Stimulated activated CD4-positive, alpha-beta T cell treated with anti-CD3 and anti-CD28 coated beads, TNF-alpha, amount 100 ng/mL, for 4 hours (primary cell): ENCODE results near the gene BYSL.
A peak's percentile ranks its signal among the peaks of the same experiment; 100 is the strongest.
"Not testable (repeated sequence)": the region's sequence is repeated elsewhere in the genome, so short reads cannot be mapped to it uniquely, and the experiment has no call there.

Experiments
- DNase-seq, 3 experiments: peaks; one replicate each; pipeline ENCODE4 v3.0.0-alpha.2; 2020; ENCODE audit warnings: low read depth in 3 of 3

Gene BYSL

GRCh38 chr6:41942067-41942851 is 21.0 kb downstream of the BYSL start:
- no peak for DNase-seq

GRCh38 chr6:41942882-41943281 is 21.6 kb downstream of the BYSL start:
- DNase-seq = not testable (repeated sequence)

- DNase-seq = no peak
Observed at GRCh38 chr6:41943456-41943855, 22.2 kb downstream of the BYSL start.

DNA sequence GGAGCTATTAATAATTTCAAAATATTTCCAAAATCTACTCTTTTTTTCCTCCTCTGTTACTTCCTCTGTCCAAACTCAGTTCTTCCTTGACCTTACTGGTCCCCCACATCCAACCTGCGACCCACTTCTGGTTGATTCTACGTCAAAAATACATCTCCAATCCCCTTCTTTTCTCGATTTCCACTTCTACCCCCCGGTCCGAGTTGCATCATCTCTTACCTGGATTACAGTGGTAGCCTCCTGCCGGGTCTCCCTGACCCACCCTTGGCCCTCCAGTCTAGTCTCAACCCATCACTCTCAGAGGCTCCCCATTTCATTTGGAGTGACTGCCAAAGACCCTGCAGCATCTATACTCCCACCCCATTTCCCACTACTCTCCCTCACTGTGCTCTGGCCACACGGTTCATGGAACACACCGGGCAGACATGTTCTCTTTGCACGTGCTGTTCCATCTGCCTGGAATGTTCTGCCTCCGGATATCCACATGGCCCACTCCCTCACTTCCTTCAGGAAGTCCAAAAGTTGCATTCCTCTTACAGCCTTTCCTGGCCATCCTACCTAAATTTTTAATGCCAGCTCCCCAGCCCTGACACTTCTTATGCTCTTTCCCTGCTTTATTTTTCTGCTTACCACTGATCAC is 26.4 kb downstream of the BYSL start:
- DNase-seq = no peak

DNA sequence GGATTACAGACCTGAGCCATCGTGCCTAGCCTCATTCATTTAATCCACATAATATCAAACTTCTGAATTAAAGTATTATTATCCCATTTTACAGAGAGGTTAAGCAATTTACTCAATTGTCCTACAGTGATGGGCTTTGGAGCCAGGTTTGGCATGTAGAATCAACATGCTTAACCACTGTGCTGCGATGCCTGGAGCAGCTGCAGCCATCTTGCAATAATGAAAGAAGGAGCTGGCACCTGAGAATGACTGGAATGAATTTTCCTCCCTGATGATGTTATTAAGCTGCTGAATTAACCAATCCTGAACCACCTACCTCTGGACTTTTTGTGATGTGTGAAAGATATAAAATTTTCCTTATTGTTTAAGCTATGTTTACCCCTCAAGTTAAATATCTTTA is 33.4 kb downstream of the BYSL start:
- no peak for DNase-seq

GRCh38 chr6:41955412-41955811 is 34.1 kb downstream of the BYSL start:
- DNase-seq = no peak

- no peak for DNase-seq
Observed at GRCh38 chr6:41957117-41957516, 35.8 kb downstream of the BYSL start.

DNA sequence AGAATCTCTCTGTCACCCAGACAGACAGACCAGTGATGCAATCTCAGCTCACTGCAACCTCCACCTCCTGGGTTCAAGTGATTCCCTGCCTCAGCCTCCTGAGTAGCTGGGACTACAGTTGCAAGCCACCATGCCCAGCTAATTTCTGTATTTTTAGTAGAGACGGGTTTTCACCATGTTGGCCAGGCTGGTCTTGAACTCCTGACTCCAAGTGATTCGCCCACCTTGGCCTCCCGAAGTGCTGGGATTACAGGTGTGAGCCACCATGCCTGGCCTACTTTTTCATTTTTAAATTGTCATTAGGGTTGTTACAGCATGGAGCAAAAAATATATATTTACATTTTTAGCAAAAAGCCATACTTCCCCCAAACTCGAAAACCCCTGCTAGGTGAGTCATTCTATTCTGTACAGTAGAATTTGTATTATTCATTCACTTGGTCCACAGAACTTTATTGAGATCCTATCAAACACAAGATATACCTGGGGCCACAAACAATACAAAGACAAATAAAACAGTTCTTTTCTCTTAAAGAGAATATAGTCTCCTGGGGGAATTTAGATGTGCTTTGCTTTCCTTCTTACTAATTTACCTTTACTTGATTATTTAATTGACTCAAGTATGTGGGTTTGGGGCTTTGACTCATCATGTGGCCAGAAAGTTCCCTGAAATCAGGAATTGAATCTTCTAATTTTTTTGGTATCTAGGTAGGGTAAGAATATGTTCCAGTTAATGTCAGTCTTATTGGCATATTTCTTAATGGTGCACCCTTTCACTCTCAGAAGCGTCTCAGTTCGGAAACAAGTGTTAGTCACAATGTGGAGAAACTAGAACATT is 36.9 kb downstream of the BYSL start:
- DNase-seq = no peak

DNA sequence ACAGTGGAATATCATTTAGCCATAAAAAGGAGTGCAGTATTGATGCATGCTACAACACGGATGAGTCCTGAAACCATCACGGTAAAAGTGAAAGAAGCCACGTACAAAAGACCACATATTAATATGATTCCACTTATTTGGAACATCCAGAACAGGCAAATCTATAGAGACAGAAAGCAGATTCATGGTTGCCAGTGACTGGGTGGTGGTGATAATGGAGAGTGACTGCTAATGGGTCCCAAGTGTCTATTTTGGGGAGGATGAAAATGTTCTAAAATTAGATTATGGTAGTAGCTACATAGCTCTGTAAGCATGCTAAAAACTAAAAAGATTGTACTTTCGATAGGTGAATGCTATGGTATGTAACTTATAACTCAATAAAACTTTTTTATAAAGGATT is 38.7 kb downstream of the BYSL start:
- DNase-seq = no peak

DNA sequence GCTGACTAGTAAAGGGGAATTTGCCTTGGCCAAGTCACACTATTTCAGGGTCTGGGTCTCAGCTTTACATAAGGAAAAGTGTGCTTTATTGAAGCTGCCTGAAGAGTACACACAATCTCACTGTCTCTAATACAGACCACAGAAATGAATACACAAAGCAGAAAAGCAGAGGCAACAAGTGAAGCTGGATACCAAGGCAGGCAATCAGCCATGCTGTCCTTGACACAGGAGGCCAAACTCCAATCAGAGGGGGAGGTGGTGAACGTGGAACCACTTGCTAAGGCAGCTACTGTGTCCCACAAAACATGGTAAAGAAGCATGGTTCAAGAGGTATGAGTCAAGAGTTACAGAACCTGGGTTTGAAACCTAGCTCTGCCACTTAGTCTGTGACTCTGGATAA is 42.1 kb downstream of the BYSL start:
- DNase-seq = no peak

DNA sequence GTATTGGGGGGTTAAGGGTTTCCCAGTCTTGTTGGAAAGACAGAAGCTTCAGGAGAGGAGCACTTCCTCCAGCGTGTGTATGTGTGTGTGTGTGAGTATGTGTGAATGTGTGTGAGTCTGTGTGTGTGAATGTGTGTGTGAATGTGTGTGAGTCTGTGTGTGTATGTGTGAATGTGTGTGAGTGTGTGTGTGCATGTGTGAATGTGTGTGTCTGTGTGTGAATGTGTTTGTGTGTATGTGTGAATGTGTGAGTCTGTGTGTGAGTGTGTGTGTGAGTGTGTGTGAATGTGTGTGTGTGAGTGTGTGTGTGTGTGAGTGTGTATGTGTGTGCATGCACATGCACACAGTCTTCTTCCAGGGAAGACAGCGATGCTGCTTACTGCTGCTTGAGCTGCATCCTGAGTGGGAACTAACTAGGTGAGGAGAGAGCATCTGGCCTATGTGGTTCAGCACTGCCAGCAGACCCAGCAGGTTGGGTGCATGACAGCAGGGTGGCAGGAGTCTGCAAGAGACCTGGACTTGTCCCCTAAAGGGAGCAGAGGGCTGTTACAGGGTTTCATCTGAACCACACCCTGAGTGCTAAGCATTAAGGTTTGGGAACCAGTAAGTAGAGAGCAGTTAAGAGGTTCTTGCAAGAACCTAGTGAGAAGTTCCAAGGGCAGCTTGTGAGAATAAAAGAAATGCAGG is 43.0 kb downstream of the BYSL start:
- DNase-seq = no peak

DNA sequence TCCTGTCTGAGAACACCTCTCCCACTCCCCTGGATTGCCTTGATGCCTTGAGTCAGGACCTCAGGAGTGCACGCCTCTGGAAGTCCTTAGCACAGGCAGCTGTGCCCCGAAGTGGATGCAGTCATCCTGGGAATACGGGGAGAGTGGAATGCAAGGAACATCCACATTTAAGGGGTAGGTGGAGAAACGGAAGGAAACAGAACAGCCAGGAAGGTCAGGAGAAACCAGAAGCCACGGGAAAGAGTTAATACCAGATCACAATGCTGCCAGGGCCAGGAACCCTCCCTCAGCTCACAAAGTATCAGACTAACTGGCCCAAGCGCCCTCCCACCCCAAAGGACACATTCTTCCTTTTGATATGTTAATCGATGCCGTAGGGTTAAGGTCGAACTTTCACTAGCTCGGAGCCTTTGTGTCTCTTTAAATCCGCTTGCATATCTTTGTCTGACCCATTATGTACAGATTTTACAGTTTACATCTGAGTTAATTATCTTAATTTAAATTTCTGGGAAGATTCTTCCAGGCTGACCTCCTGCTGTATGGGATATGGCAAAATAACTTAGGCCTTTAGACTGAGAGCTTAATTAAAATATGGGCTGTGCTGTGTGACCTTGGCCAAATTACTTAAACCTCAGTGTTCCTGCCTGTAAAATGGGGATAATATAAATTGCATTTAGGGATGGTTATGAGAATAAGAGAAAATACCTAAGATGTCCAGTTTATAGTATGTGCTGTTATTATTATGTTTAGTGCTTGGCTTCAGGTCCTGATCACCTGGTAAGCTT is 44.3 kb downstream of the BYSL start:
- no peak for DNase-seq

DNA sequence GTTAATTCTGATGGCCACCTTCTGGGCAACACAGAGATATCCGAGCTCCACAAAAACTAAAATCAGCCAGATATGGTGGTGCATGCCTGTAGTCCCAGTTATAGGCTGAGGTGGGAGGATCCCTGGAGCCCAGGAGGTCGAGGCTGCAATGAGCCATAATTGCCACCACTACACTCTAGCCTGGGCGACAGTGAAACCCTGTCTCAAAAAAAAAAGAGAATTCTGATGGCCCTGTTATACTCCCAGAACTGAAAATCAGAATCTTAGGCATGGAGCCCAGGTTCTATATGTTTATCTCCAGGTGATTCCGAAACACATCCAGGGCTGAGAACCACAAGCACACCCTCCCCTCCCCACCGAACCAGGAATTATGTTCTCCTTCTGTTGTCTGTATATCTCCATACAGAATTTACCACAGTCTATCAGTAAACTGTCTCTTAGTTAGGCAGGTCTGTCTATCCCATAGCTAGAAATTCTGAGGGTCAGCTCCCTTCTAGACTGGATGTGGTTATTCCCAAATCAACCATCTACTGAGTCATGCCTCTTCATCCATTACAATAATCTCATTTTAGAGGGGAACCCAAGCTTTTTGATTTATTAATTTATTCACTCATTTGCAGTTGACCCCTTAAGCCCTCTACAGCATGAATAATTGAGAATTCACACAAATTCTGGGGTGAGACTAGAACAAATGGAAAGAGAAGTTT is 45.1 kb downstream of the BYSL start:
- no peak for DNase-seq

- DNase-seq = no peak
Observed at GRCh38 chr6:41966961-41967311, 45.6 kb downstream of the BYSL start.

DNA sequence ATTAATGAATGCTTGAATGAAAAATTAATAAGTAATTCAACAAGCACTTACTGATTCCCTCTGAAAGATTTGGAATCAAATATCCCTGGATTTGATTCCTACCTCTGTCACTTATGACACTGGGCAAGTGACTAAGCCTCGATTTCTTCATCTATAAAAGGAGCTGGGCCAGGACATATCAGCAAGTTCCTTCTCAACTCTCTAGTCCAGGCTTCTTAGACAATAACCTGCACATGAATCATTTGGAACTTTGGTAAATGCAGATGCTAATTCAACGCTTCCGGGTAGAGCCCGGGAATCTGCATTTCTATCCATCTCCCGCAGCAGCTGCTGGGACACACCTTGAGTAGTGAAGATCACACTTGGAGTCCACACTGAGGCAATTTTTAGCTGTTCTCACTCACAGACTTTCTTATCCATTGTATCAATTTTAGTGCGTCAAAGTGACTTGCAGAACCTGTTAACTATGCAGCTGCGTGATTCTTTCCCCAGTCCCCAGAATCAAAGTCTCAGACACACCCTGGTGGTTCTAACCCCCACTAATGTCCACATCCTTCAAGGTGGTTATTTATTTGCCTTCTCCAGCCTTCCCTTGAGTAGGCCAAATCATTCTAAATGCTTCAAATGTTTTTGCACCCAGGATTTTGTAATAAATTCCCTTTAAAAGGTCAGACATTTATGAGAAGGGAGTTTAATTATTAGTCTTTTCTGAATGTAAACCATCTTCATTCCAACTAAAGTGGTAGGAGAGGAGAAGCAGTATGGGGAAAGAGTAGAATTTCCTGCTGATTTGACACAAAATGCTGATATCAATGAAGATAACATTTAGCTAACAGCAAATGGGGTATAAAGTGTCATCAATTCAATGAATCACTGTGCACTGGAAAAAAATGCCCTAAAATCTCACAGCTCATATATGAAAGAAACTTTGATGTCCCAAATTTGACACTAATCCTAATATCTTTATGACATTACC is 46.3 kb downstream of the BYSL start:
- DNase-seq = no peak

GRCh38 chr6:41970436-41970846 is 49.1 kb downstream of the BYSL start:
- DNase-seq = peak in 2 of 3 experiments; percentile 24 to 31

DNA sequence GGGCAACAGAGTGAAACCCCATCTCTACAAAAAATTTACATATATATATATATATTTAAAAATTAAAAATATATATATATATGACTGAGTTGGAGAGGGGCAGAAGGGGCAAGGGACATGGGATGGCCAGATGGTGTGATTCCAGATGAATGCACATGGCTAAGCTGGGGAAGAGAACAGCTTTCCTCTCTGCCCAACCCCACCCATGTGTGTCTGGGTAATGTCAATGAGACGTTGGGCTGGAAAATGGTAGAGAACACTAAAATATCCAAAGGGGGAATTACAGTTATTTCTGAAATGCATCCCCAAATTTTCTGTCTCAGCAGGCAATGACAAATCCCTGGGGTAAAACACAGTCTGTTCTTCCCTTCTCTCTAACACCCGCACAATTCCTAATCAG is 51.5 kb downstream of the BYSL start:
- no peak for DNase-seq

- DNase-seq = no peak
Observed at GRCh38 chr6:41974281-41974825, 53.1 kb downstream of the BYSL start.

DNA sequence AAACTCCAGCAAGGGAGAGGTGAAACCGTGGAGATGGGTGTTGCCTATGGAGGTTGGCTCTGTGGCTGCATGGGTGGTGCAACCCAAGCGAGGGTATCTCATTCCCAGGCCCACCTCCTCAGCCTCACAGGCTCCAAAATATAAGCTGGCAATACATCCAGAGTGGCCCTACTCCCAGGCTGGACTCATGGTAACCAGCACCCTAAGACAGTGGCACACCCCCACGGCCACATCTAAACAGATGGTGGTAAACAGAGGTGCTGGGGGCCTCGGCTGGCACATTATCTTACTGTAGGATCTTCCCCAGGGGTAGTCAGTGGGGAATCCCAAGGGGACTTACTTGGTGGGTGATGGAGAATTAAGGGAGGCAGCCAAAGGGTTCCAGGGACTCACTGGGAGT is 54.0 kb downstream of the BYSL start:
- no peak for DNase-seq
